GM21528 (cell line): ENCODE data around the gene NDFIP1.
"Not testable (repeated sequence)": the region's sequence is repeated elsewhere in the genome, so short reads cannot be mapped to it uniquely, and the experiment has no call there.

ENCODE experiments used
- ATAC-seq: cut with Tn5 transposase; IDR thresholded peaks from one replicate; pipeline ENCODE4 v1.9.1; 2021; ENCODE audit warnings: mild to moderate bottlenecking, moderate library complexity; ENCODE audit not compliant: unreplicated experiment, low FRiP score

Gene NDFIP1

DNA sequence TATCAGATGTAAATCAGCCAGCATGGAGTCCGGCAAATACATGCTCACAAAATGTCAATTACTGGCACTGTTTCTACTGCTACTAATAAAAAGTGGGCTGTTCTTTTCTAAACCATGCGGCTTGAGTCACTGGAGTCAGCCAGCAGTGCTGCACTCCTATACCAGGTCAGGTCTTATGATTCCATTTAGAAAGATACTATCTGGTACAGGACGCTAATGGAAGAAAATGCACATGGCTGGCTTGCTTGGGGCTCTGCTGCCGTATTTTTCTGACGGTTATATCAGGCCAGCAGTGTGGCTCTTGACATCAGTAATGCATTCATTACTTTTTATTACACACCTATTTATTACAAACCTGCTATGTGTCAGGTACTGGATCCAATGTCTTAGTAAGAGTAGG is 74.3 kb downstream of the NDFIP1 start:
- no peak for ATAC-seq

GRCh38 chr5:142183561-142183960 is 75.0 kb downstream of the NDFIP1 start:
- ATAC-seq: no peak

DNA sequence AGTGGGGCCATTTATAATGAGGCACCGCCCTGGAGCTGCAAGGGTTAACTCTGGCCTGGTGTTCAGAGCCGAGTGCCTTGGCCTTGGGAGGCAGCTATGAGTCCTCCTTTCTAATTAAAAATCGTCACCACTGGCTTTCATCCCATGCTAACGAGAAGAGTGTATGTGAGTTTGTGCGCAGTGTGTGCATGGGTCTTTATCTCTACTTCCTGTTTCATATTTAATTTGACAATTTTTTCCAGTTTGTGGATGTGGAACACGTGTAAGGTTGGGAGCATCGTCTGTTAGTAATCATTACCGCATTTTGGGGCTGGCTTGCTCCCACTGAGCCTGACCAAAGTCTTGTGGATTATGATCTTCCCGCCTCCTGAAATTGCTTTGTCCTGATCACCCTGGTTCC is 76.4 kb downstream of the NDFIP1 start:
- ATAC-seq: no peak

DNA sequence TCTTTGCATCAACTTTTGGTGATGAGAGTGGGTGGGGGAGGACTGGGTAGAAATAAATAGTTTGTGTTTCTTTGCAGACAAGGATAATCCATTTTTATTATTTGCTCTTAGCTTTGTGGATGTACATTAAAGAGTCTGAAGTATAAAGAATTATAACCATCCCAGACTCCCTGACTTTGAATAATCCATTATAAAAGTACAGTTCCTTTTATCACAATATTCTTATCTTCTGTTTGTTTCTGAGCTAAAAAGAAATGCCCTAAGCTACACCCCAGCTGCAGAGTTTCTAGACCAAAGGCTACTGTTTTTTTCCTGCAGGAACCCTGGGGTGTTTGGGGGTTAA is 77.9 kb downstream of the NDFIP1 start:
- ATAC-seq: no peak

- no peak for ATAC-seq
Observed at GRCh38 chr5:142186857-142187594, 78.4 kb downstream of the NDFIP1 start.

DNA sequence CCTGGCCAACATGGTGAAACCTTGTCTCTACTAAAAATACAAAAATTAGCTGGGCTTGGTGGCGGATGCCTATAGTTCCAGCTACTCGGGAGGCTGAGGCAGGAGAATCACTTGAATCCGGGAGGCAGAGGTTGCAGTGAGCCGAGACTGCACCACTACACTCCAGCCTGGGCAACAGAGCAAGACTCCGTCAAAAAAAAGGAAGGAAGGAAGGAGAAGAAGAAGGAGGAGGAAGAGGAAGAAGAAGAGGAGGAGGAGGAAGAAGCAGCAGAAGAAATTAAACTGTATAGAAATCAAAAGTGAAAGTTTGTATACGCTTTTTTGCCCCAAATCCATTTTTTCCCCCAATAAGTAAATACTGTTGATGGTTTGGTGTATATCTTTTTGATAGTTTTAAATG is 80.1 kb downstream of the NDFIP1 start:
- ATAC-seq: not testable (repeated sequence)

- ATAC-seq: no peak
Observed at GRCh38 chr5:142189813-142190212, 81.2 kb downstream of the NDFIP1 start.

DNA sequence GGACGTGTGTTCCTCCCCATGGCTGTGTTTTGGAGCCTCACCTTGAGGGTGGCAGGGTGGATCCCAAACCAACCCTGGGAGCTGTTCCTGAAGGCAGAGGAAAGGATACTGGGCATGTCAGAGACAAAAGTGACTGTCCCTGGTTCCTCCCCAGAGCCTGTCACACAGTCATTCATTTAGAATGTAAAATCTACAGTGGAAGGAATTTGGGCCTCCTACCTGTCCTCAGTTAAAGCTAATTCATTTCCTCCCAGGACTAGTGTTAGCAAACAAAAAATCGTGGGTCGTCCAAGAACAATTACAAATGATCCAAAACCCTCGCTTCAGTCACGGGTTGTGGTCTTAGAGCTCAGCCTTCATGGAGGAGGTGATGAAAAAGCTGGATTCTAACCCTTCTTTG is 83.2 kb downstream of the NDFIP1 start:
- ATAC-seq: no peak

DNA sequence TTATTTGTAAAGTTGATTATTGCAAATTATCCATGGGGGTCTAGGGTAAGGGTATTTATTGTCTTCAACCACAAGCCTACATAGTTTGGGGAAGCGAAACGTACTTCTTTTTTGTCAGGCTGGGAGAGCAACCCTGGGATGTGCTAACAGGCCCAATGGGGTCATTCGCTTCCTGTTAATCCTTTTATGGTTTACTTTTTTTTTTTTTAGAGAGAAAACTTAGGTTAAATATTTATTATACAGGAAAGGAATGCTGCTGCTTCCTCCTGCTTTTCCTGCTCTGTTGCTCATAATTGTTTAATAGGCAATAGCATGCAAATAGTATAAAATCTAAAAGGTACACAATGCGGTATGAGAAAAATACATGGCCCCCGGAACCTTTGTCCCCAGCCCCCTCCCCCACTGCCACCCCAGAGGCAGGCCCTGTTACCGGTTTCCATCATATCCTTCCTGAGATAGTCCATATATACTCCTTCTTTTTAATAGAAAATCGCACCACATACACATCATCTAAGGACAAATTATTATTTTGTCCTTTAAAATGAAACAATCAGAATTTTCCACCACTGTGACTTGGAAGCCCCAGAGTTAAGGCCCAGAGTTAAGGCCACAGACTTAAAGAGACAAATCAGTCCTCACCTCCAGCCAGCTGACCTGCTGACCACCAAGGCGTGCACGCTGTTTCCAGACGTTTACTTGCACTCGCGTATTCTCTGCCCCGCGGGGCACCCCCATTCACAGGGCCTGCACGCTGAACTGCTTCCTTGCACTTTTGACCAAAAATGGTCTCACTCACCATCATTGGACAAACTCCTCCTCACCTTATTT is 83.9 kb downstream of the NDFIP1 start:
- no peak for ATAC-seq

DNA sequence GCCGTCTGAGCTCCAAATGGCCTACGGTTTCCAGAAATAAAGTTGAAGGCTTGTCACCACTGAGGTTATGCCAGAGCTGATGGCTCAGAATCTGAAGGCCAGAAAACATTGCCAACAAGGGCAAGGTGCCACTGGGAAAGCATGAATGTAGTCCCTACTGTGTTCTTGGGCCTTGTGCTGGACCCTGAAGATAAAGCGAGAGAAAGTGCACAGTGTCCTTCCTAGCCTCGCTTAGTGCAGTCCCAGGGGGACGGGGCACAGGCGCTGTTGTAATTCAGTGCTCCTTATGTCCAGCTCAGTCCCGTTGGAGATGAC is 84.5 kb downstream of the NDFIP1 start:
- ATAC-seq: no peak

DNA sequence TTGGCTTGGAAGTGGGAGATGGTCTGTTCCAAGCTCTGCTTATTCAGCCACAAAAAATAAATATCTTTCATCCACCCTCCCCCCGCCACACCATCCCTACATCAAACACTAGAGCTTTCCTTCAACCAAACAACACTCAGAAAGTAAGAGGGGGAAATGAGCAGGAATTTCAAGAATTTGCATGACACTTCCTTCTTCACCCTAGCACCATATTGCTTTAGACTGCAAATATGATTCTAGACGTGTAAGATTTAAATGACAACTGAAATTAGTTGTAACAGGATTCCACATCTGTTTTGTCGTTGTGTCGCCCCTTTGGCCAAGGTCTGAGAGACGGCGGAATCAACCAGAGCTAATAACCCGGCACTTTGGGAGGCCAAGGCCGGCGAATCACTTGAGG is 88.5 kb downstream of the NDFIP1 start:
- no peak for ATAC-seq

- no peak for ATAC-seq
Observed at GRCh38 chr5:142197781-142198180, 89.2 kb downstream of the NDFIP1 start.

DNA sequence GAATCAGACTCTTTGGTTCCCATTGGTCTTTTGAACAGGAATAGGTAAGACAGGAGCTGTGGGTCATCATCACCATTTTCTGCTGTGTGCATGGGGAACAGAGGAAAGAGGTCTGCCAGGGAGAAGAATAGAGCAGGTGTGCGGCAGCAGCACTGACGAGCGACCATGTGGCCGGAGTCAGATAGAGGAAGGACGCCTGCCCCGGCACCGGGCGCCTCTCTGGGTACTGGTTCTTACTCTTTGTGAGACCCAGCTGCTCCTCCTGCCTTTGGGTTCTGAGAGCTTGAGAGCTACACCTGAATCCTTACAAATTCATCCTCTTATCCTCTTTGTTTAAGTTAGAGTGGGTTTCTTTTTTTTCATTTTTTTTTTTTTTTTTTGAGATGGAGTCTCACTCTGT is 90.8 kb downstream of the NDFIP1 start:
- no peak for ATAC-seq

GRCh38 chr5:142200387-142200786 is 91.8 kb downstream of the NDFIP1 start:
- no peak for ATAC-seq

- no peak for ATAC-seq
Observed at GRCh38 chr5:142201471-142201887, 92.9 kb downstream of the NDFIP1 start.

- ATAC-seq: no peak
Observed at GRCh38 chr5:142202282-142202681, 93.7 kb downstream of the NDFIP1 start.
